Endodermal cell (in vitro differentiated cells): ENCODE results near the gene ARHGAP5. TPM values are rescaled to one million over a fixed set of nuclear protein-coding genes. Genes with fewer than 3 reads are reported as not detected.

Experiments
- DNase-seq: peaks from one replicate; pipeline ENCODE4 v3.0.0-alpha.2; 2017
- H3K27ac ChIP-seq: 2 replicates; pipeline ENCODE4 v1.5.1; 2013; ENCODE audit warnings: mild to moderate bottlenecking, low read depth, low read length, moderate library complexity
- H3K27me3 ChIP-seq: 2 replicates; pipeline ENCODE4 v1.6.1; 2013; ENCODE audit warnings: mild to moderate bottlenecking, low read length, moderate library complexity; ENCODE audit not compliant: insufficient read depth, control insufficient read depth, poor library complexity, severe bottlenecking
- H3K36me3 ChIP-seq: 2 replicates; pipeline ENCODE4 v1.7.0; 2013; ENCODE audit warnings: mild to moderate bottlenecking, low read length, moderate library complexity; ENCODE audit not compliant: control insufficient read depth, insufficient read depth
- H3K4me1 ChIP-seq: one replicate; pipeline ENCODE4 v1.7.0; 2013; ENCODE audit warnings: low read length; ENCODE audit not compliant: control insufficient read depth, insufficient read depth
- H3K4me3 ChIP-seq: 2 replicates; pipeline ENCODE4 v1.5.1; 2013; ENCODE audit warnings: mild to moderate bottlenecking, low read length, moderate library complexity
- H3K9ac ChIP-seq: 2 replicates; pipeline ENCODE4 v1.6.1; 2013; ENCODE audit warnings: mild to moderate bottlenecking, low read length, moderate library complexity; ENCODE audit not compliant: poor library complexity, severe bottlenecking; ENCODE audit errors: extremely low read depth
- H3K9me3 ChIP-seq: 2 replicates; pipeline ENCODE4 v1.6.1; 2013; ENCODE audit warnings: mild to moderate bottlenecking, low read length, moderate library complexity; ENCODE audit not compliant: control insufficient read depth
- H3K27ac Mint-ChIP-seq: 2 replicates; pipeline ENCODE4 v1.8.0; 2020; ENCODE audit warnings: mixed read lengths
- H3K27me3 Mint-ChIP-seq: 2 replicates; pipeline ENCODE4 v1.8.0; 2021; ENCODE audit warnings: mild to moderate bottlenecking, mixed read lengths; ENCODE audit not compliant: insufficient read depth
- H3K36me3 Mint-ChIP-seq: 2 replicates; pipeline ENCODE4 v1.8.0; 2020; ENCODE audit warnings: low read depth, mixed read lengths
- H3K4me1 Mint-ChIP-seq: 2 replicates; pipeline ENCODE4 v1.8.0; 2020; ENCODE audit warnings: mixed read lengths
- H3K4me3 Mint-ChIP-seq: 2 replicates; pipeline ENCODE4 v1.8.0; 2020; ENCODE audit warnings: mild to moderate bottlenecking, moderate library complexity, mixed read lengths
- H3K9me3 Mint-ChIP-seq: 2 replicates; pipeline ENCODE4 v1.8.0; 2020; ENCODE audit warnings: mild to moderate bottlenecking, mixed read lengths
- WGBS, 2 experiments: methylation state at CpG; one replicate each; pipeline versions ENCODE4 v1.1.5 to v1.1.7; 2013; ENCODE audit warnings: missing lambda C conversion rate in 2 of 2, mixed read lengths in 1 of 2; ENCODE audit not compliant: insufficient coverage in 1 of 2, insufficient read length in 1 of 2; 5-methylcytosine and 5-hydroxymethylcytosine counted together
- total RNA-seq, 2 donors: library from RNA; stranded (reverse); fragmentation: NEBNext Ultra II Directional in 1 of 2; extraction: Animal tissue kit (Norgen Biotek cat#: 25700) in 1 of 2; gene quantifications; 2 replicates in 1 of 2; 3 replicates in 1 of 2; pipeline ENCODE4 v1.2.1, GENCODE V29; 2021
- TF ChIP-seq, protein P1 (sequence below): fragments of 200-600 bp; sonication (generic); conservative IDR thresholded peaks from 2 replicates; pipeline ENCODE4 v1.5.0; 2021; ENCODE audit warnings: antibody characterized with exemption, mild to moderate bottlenecking

ARHGAP5 gene
- total RNA-seq, 2 donors from 2014 or later = 122 to 133 TPM

DNA sequence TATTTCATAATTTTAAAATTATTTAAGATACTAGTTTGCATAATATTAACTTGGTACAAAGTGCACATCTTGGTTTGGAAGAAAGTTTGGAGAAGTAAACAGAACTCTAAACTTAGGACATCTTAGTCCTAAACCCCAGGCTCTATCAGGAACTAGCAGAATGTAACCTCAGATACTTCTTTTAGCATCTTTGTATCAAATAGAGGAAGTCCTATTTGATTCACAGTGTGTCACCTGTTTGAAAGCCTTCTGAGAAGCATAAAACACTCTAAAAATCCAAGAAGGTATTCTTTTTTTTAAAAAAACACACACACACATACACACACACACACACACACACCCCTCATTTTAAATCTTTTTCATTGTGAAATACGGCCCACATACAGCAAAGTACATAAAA, 112.7 kb downstream of the ARHGAP5 start:
- no peak for DNase-seq
- no peak overlapping the region for H3K27ac ChIP-seq
- TF ChIP-seq, protein P1, sequence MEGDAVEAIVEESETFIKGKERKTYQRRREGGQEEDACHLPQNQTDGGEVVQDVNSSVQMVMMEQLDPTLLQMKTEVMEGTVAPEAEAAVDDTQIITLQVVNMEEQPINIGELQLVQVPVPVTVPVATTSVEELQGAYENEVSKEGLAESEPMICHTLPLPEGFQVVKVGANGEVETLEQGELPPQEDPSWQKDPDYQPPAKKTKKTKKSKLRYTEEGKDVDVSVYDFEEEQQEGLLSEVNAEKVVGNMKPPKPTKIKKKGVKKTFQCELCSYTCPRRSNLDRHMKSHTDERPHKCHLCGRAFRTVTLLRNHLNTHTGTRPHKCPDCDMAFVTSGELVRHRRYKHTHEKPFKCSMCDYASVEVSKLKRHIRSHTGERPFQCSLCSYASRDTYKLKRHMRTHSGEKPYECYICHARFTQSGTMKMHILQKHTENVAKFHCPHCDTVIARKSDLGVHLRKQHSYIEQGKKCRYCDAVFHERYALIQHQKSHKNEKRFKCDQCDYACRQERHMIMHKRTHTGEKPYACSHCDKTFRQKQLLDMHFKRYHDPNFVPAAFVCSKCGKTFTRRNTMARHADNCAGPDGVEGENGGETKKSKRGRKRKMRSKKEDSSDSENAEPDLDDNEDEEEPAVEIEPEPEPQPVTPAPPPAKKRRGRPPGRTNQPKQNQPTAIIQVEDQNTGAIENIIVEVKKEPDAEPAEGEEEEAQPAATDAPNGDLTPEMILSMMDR = no peak
- no peaks in the 10 kb centered on the region for H3K36me3 ChIP-seq
- Mint-ChIP-seq H3K27ac (no peak overlapping the region), H3K4me3 (no peak overlapping the region), H3K36me3 (no peaks in the 10 kb centered on the region), H3K9me3 (peaks cover 16% of the 10 kb centered on the region), H3K27me3 (no peaks in the 10 kb centered on the region), H3K4me1 (peaks cover 2% of the 10 kb centered on the region)
- no peaks in the 10 kb centered on the region for H3K27me3 ChIP-seq
- no peak overlapping the region for H3K9ac ChIP-seq
- no peaks in the 10 kb centered on the region for H3K4me1 ChIP-seq
- no peak overlapping the region for H3K4me3 ChIP-seq
- peaks cover 14% of the 10 kb centered on the region for H3K9me3 ChIP-seq
- WGBS, 2 experiments = 76 to 100% methylated on average over 1 of the region's 1 CpG

DNA sequence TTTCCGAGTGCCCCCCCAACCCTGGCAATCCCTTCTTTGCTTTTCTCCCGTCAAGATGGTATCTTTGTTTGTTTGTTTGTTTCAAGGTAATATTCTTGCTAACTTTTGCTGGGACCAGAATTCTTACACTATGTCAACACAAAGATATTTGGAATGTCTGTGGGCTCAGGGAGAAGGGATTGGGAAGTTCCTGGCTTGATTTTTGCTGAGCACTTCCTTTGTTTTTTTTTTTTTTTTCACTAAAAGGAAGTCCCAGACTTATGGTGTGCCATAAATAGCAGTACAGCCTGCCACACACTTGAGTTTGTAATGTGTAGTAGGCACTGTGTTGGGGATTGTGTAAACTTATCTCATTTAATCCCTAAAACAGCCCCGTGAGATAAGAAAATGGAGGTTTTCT, 113.6 kb downstream of the ARHGAP5 start:
- H3K36me3 ChIP-seq = no peaks in the 10 kb centered on the region
- H3K4me3 ChIP-seq = no peak overlapping the region
- no peaks in the 10 kb centered on the region for H3K27me3 Mint-ChIP-seq
- no peaks in the 10 kb centered on the region for H3K27me3 ChIP-seq
- H3K9ac ChIP-seq = no peak overlapping the region
- peaks cover 8% of the 10 kb centered on the region for H3K9me3 Mint-ChIP-seq
- TF ChIP-seq, protein P1 = no peak
- peaks cover 2% of the 10 kb centered on the region for H3K4me1 Mint-ChIP-seq
- no peak overlapping the region for H3K27ac ChIP-seq
- no peak overlapping the region for H3K4me3 Mint-ChIP-seq
- H3K4me1 ChIP-seq = no peaks in the 10 kb centered on the region
- H3K36me3 Mint-ChIP-seq = no peaks in the 10 kb centered on the region
- no peak overlapping the region for H3K27ac Mint-ChIP-seq
- H3K9me3 ChIP-seq = peaks cover 5% of the 10 kb centered on the region
- WGBS, 2 experiments = 96% methylated on average over 2 of the region's 3 CpGs; no CpG with 5 or more reads in 1 of the 2 experiments
- no peak for DNase-seq

DNA sequence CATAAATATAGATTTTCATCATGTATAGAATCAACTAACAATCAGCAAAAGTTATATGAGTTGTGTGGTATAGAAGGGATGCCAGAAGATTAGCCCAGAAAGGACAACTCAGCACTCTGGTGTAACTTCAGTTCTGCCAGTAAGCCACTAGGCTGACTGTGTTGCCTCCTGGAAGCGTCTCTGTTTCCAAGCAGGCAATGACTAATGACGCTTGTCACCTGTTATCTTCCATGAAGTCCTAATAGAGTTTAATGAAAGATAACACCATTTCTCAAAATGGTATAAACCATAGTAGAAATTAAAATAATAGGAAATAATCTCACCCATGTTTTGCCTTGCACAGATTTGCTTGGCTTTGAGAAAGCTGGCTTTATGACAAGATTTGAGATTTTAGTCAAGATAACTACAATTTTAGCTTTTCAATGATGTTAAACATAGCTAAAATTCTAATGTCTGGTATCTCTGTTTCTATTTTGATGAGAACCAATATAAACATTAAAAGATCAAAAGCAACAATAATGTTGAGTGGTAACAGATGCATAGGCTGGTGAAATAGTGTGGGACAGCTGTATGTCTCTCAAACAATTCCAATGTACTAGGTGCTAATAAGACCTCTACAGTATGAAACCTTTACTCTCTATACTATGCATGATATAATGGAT, 115.7 kb downstream of the ARHGAP5 start:
- Histone ChIP-seq H3K4me3 (no peak overlapping the region), H3K9me3 (no peaks in the 10 kb centered on the region), H3K27ac (no peak overlapping the region), H3K4me1 (no peaks in the 10 kb centered on the region), H3K36me3 (no peaks in the 10 kb centered on the region), H3K27me3 (no peaks in the 10 kb centered on the region), H3K9ac (no peak overlapping the region)
- Mint-ChIP-seq H3K27ac (no peak overlapping the region), H3K9me3 (no peaks in the 10 kb centered on the region), H3K4me1 (peaks cover 6% of the 10 kb centered on the region), H3K36me3 (no peaks in the 10 kb centered on the region), H3K4me3 (no peak overlapping the region), H3K27me3 (no peaks in the 10 kb centered on the region)
- DNase-seq = peak; percentile 54
- TF ChIP-seq, protein P1 = peak; percentile 63
- WGBS, 2 experiments = 90% methylated on average over 2 of the region's 2 CpGs; no CpG with 5 or more reads in 1 of the 2 experiments
